GM10266 (cell line): ENCODE data around the gene OSCAR.

Experiments used
- DNase-seq: peaks from one replicate; pipeline ENCODE4 v3.0.0; 2012; ENCODE audit errors: extremely low spot score
- CTCF ChIP-seq: IDR thresholded peaks from 2 replicates; pipeline ENCODE4 v1.5.1; 2012; ENCODE audit warnings: mild to moderate bottlenecking, low read depth; ENCODE audit not compliant: control insufficient read depth, insufficient read depth; ENCODE audit errors: missing control alignments

OSCAR gene

GRCh38 chr19:54100561-54100960, at the start of gene OSCAR:
Gene OSCAR (minus strand): TSS chr19:54100803. CDS start chr19:54100792, 11 bp downstream.
- no peak for DNase-seq
- no peak for TF ChIP-seq CTCF

GRCh38 chr19:54149021-54149812, 48.6 kb upstream of the OSCAR start:
- no peak for DNase-seq
- no peak for TF ChIP-seq CTCF

- no peak for DNase-seq
- no peak for TF ChIP-seq CTCF
These were observed 47.6 kb upstream of the OSCAR start for GRCh38 chr19:54148158-54148557.

GRCh38 chr19:54147676-54148075, 47.1 kb upstream of the OSCAR start:
- DNase-seq: no peak
- no peak for TF ChIP-seq CTCF

GRCh38 chr19:54145541-54146158, 45.0 kb upstream of the OSCAR start:
- TF ChIP-seq CTCF: no peak
- DNase-seq: no peak

GRCh38 chr19:54142166-54142780, 41.7 kb upstream of the OSCAR start:
- no peak for DNase-seq
- TF ChIP-seq CTCF: no peak

GRCh38 chr19:54141356-54141755, 40.8 kb upstream of the OSCAR start:
- no peak for DNase-seq
- TF ChIP-seq CTCF: no peak
